Right lobe of liver (tissue), 4 donors: ENCODE measurements around the gene KIRREL3.

ENCODE experiments used
- CTCF ChIP-seq, 4 donors: fragments of 200-600 bp in 3 of 4; fragments of 450-650 bp in 1 of 4; IDR thresholded peaks; one replicate each; pipeline versions ENCODE4 v1.5.1 to v1.8.0; 2016 to 2022; ENCODE audit warnings: antibody characterized with exemption in 4 of 4, mild to moderate bottlenecking in 2 of 4
- POLR2A ChIP-seq: fragments of 450-650 bp; IDR thresholded peaks from one replicate; pipeline ENCODE4 v1.6.1; 2017; ENCODE audit warnings: antibody characterized with exemption, mild to moderate bottlenecking
- donor health status: DM: no; HTN: no; CAD: no.
- donor health status: DM: no; HTN: no; CAD: no.
- donor health status: DM: no; HTN: yes; CAD: no.

DNA sequence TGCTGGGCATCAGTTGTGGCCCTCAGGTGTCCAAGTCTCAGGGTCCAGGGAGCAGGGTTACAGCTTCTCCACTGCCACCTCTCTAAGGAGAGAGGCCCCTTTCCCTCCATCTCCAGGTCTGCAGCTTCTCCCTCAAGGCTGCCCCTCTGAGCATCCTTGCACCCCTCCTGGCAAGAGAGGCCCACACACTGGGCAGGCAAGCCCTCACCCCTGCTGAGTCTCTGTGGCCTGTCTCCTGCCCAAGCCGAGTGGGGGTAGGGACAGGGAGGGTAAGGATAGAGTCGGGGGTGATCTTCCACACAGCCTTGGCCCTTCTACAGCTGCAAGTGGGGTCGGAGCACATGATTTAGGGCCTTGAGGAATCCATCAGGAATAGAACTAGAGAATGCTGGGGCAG lies 568.5 kb downstream of the KIRREL3 start:
- TF ChIP-seq CTCF (IDR thresholded peaks at IDR 0.05) (no peak), POLR2A (no peak)
